ENCODE data around the gene SLAMF1.
A peak's percentile ranks its signal among the peaks of the same experiment; 100 is the strongest.
"Not testable (repeated sequence)": the region's sequence is repeated elsewhere in the genome, so short reads cannot be mapped to it uniquely, and the experiment has no call there.

The SLAMF1 gene

GRCh38 chr1:160646711-160647328 lies at the start of gene SLAMF1:
Gene SLAMF1 (minus strand): TSS chr1:160647044. CDS start chr1:160646945, 99 bp downstream.
- no peak for DNase-seq (ENCODE audit: low read depth)

- not testable (repeated sequence) for DNase-seq (ENCODE audit: low read depth)
Observed at GRCh38 chr1:160692390-160692789, 45.5 kb upstream of the SLAMF1 start.

GRCh38 chr1:160685266-160685665 lies 38.4 kb upstream of the SLAMF1 start:
- no peak for DNase-seq (ENCODE audit: low read depth)

GRCh38 chr1:160682983-160683865 lies 36.4 kb upstream of the SLAMF1 start:
- DNase-seq (ENCODE audit: low read depth), result no peak

- DNase-seq (ENCODE audit: low read depth), result no peak
Observed at GRCh38 chr1:160681891-160682140, 35.0 kb upstream of the SLAMF1 start.

GRCh38 chr1:160681066-160681890 lies 34.4 kb upstream of the SLAMF1 start:
- peak; percentile 82 for DNase-seq (ENCODE audit: low read depth)

- no peak for DNase-seq (ENCODE audit: low read depth)
Observed at GRCh38 chr1:160680399-160680798, 33.6 kb upstream of the SLAMF1 start.

GRCh38 chr1:160679893-160680292 lies 33.0 kb upstream of the SLAMF1 start:
- no peak for DNase-seq (ENCODE audit: low read depth)

- no peak for DNase-seq (ENCODE audit: low read depth)
Observed at GRCh38 chr1:160676869-160677597, 30.2 kb upstream of the SLAMF1 start.

- peak; percentile 51 for DNase-seq (ENCODE audit: low read depth)
Observed at GRCh38 chr1:160675641-160676410, 29.0 kb upstream of the SLAMF1 start.

GRCh38 chr1:160674415-160674814 lies 27.6 kb upstream of the SLAMF1 start:
- DNase-seq (ENCODE audit: low read depth), result no peak

GRCh38 chr1:160672789-160673695 lies 26.2 kb upstream of the SLAMF1 start:
- DNase-seq (ENCODE audit: low read depth), result no peak

GRCh38 chr1:160671603-160672517 lies 25.0 kb upstream of the SLAMF1 start:
- no peak for DNase-seq (ENCODE audit: low read depth)

- no peak for DNase-seq (ENCODE audit: low read depth)
Observed at GRCh38 chr1:160670701-160671100, 23.9 kb upstream of the SLAMF1 start.

GRCh38 chr1:160669802-160670201 lies 23.0 kb upstream of the SLAMF1 start:
- DNase-seq (ENCODE audit: low read depth), result no peak

GRCh38 chr1:160669276-160669675 lies 22.4 kb upstream of the SLAMF1 start:
- no peak for DNase-seq (ENCODE audit: low read depth)

GRCh38 chr1:160667896-160668295 lies 21.1 kb upstream of the SLAMF1 start:
- no peak for DNase-seq (ENCODE audit: low read depth)

GRCh38 chr1:160666079-160666442 lies 19.2 kb upstream of the SLAMF1 start:
- no peak for DNase-seq (ENCODE audit: low read depth)
